H1 (cell line): ENCODE measurements around the gene EFCAB6. TPM values are rescaled to one million over a fixed set of nuclear protein-coding genes. Genes with fewer than 3 reads are reported as not detected.

Source experiments
- CTCF ChIA-PET: fragments of 300-600 bp; sonication (Branson Sonifier 250); formaldehyde crosslinking; loops from one replicate; lab custom pipeline; 2021; ENCODE audit not compliant: partially characterized antibody; lab: Charles Lee
- POLR2A ChIA-PET: fragments of 300-600 bp; sonication (Branson Sonifier 250); formaldehyde crosslinking; loops from one replicate; lab custom pipeline; 2021; ENCODE audit warnings: inconsistent platforms; ENCODE audit not compliant: partially characterized antibody; lab: Charles Lee
- DNase-seq, 2 experiments: peaks; one replicate each; pipeline versions ENCODE4 v3.0.0 to v3.0.0-alpha.2; 2010 to 2022; ENCODE audit warnings: low spot score in 2 of 2, low read depth in 1 of 2, mixed read lengths in 1 of 2
- FAIRE-seq: peaks from 2 replicates; lab custom pipeline; 2011; peaks lifted over from hg19 to GRCh38; lab: Jason Lieb, UNC
- H2AFZ ChIP-seq: 2 replicates; pipeline ENCODE4 v1.8.1; 2012; ENCODE audit warnings: low read length, inconsistent platforms
- H2AK5ac ChIP-seq: 2 replicates; pipeline ENCODE4 v1.6.1; 2013; ENCODE audit warnings: low read depth, low read length
- H2BK120ac ChIP-seq: replicated peaks from 2 replicates; pipeline ENCODE3; 2013; ENCODE audit warnings: low read depth, low read length, inconsistent platforms
- H2BK12ac ChIP-seq: 2 replicates; pipeline ENCODE4 v1.6.1; 2013; ENCODE audit warnings: low read depth, low read length
- H2BK15ac ChIP-seq: 2 replicates; pipeline ENCODE4 v1.6.1; 2013; ENCODE audit warnings: low read length
- H2BK20ac ChIP-seq: 2 replicates; pipeline ENCODE4 v1.6.1; 2013; ENCODE audit warnings: low read length
- H2BK5ac ChIP-seq: 2 replicates; pipeline ENCODE4 v1.6.1; 2013; ENCODE audit warnings: low read depth, low read length
- H3K14ac ChIP-seq: 2 replicates; pipeline ENCODE4 v1.6.1; 2013; ENCODE audit warnings: inconsistent platforms; ENCODE audit not compliant: insufficient read length
- H3K18ac ChIP-seq: 2 replicates; pipeline ENCODE4 v1.6.1; 2013; ENCODE audit warnings: low read length; ENCODE audit errors: extremely low read depth
- H3K23ac ChIP-seq: 2 replicates; pipeline ENCODE4 v1.6.1; 2013; ENCODE audit warnings: inconsistent platforms; ENCODE audit not compliant: insufficient read length
- H3K23me2 ChIP-seq: 2 replicates; pipeline ENCODE4 v1.6.1; 2013; ENCODE audit warnings: low read depth, low read length
- H3K27ac ChIP-seq: 2 replicates; pipeline ENCODE4 v1.6.1; 2011; ENCODE audit warnings: low read depth, low read length, inconsistent platforms
- H3K27me3 ChIP-seq, 4 experiments: replicated peaks in 1 of 4; 1 replicate in 1 of 4; 2 replicates in 3 of 4; pipeline versions ENCODE4 v1.6.1 to v1.8.1; 2011 to 2013; ENCODE audit warnings: low read length in 3 of 4, mild to moderate bottlenecking in 3 of 4, inconsistent platforms in 2 of 4, mixed read lengths in 2 of 4, moderate library complexity in 1 of 4; ENCODE audit not compliant: control insufficient read depth in 3 of 4, insufficient read depth in 3 of 4; ENCODE audit errors: extremely low read depth in 1 of 4
- H3K36me3 ChIP-seq, 4 experiments: 2 replicates each; pipeline versions ENCODE4 v1.6.1 to v1.8.1; 2011 to 2013; ENCODE audit warnings: mild to moderate bottlenecking in 4 of 4, low read length in 3 of 4, moderate library complexity in 2 of 4, control low read depth in 1 of 4, inconsistent platforms in 1 of 4; ENCODE audit not compliant: insufficient read depth in 4 of 4, control insufficient read depth in 2 of 4
- H3K4ac ChIP-seq: replicated peaks from 2 replicates; pipeline ENCODE3; 2013; ENCODE audit warnings: low read length, low read depth, mixed read lengths, inconsistent platforms; ENCODE audit not compliant: insufficient read length
- H3K4me1 ChIP-seq, 4 experiments: replicated peaks in 1 of 4; 1 replicate in 1 of 4; 2 replicates in 3 of 4; pipeline versions ENCODE4 v1.6.1 to v1.8.1; 2011 to 2013; ENCODE audit warnings: low read length in 3 of 4, inconsistent platforms in 2 of 4, mixed read lengths in 1 of 4; ENCODE audit not compliant: insufficient read depth in 4 of 4, control insufficient read depth in 3 of 4
- H3K4me2 ChIP-seq, 2 experiments: 2 replicates each; pipeline versions ENCODE4 v1.6.1 to v1.8.1; 2011 to 2013; ENCODE audit warnings: low read depth in 2 of 2, low read length in 2 of 2, control low read depth in 1 of 2, inconsistent platforms in 1 of 2, mild to moderate bottlenecking in 1 of 2; ENCODE audit not compliant: insufficient read depth in 1 of 2
- H3K4me3 ChIP-seq, 4 experiments: fragments of 200-600, 300-600 bp in 1 of 4; sonication (generic), shearing (Covaris generic), sonication (Bioruptor Twin) in 1 of 4; 2 replicates each; pipeline versions ENCODE4 v1.5.1 to v1.8.1; 2011 to 2016; ENCODE audit warnings: low read length in 4 of 4, low read depth in 3 of 4, control low read depth in 2 of 4, inconsistent platforms in 2 of 4, mild to moderate bottlenecking in 2 of 4, mixed read lengths in 1 of 4, moderate library complexity in 1 of 4; ENCODE audit not compliant: insufficient read depth in 2 of 4; ENCODE audit errors: extremely low read depth in 1 of 4
- H3K56ac ChIP-seq: replicated peaks from 2 replicates; pipeline ENCODE3; 2013; ENCODE audit warnings: low read depth, mild to moderate bottlenecking, mixed read lengths, low read length, inconsistent platforms; ENCODE audit not compliant: insufficient read length
- H3K79me1 ChIP-seq: 2 replicates; pipeline ENCODE4 v1.6.1; 2013; ENCODE audit warnings: low read depth, low read length, control low read depth
- H3K79me2 ChIP-seq, 2 experiments: 2 replicates each; pipeline versions ENCODE4 v1.6.1 to v1.8.1; 2012 to 2013; ENCODE audit warnings: low read length in 2 of 2, mild to moderate bottlenecking in 2 of 2, inconsistent platforms in 1 of 2; ENCODE audit not compliant: insufficient read depth in 2 of 2, control insufficient read depth in 1 of 2
- H3K9ac ChIP-seq, 4 experiments: replicated peaks in 1 of 4; 1 replicate in 1 of 4; 2 replicates in 3 of 4; pipeline versions ENCODE4 v1.6.1 to v1.8.1; 2011 to 2013; ENCODE audit warnings: low read depth in 3 of 4, low read length in 3 of 4, control low read depth in 2 of 4, mild to moderate bottlenecking in 2 of 4, moderate library complexity in 2 of 4, inconsistent platforms in 1 of 4; ENCODE audit errors: extremely low read depth in 1 of 4
- H3K9me3 ChIP-seq, 2 experiments: 2 replicates each; pipeline versions ENCODE4 v1.6.1 to v1.8.1; 2012 to 2013; ENCODE audit warnings: mild to moderate bottlenecking in 2 of 2, moderate library complexity in 2 of 2, control low read depth in 1 of 2, inconsistent platforms in 1 of 2, low read depth in 1 of 2, low read length in 1 of 2, mixed read lengths in 1 of 2; ENCODE audit not compliant: insufficient read depth in 2 of 2
- H4K20me1 ChIP-seq, 2 experiments: replicated peaks in 1 of 2; 2 replicates each; pipeline versions ENCODE3 to v1.8.1; 2011 to 2013; ENCODE audit warnings: inconsistent platforms in 2 of 2, low read length in 2 of 2, mild to moderate bottlenecking in 1 of 2; ENCODE audit not compliant: insufficient read depth in 2 of 2, control insufficient read depth in 1 of 2
- H4K5ac ChIP-seq: 2 replicates; pipeline ENCODE4 v1.6.1; 2013; ENCODE audit warnings: low read length, low read depth, mixed read lengths, inconsistent platforms; ENCODE audit not compliant: insufficient read length
- H4K8ac ChIP-seq: 2 replicates; pipeline ENCODE4 v1.8.0; 2013; ENCODE audit warnings: mild to moderate bottlenecking, moderate library complexity, low read length, inconsistent platforms; ENCODE audit not compliant: insufficient read depth; ENCODE audit errors: extremely low read depth
- H4K91ac ChIP-seq: replicated peaks from 2 replicates; pipeline ENCODE3; 2013; ENCODE audit warnings: low read length, mixed read lengths, inconsistent platforms; ENCODE audit not compliant: insufficient read length
- BACH1 ChIP-seq: IDR thresholded peaks from 2 replicates; pipeline ENCODE4 v1.6.1; 2012; ENCODE audit warnings: low read length, improper control_type of control experiment
- BCL11A ChIP-seq, 2 experiments: IDR thresholded peaks; one replicate each; pipeline ENCODE4 v1.6.1; 2011; ENCODE audit warnings: low read depth in 2 of 2, low read length in 2 of 2, mild to moderate bottlenecking in 2 of 2
- CHD2 ChIP-seq: IDR thresholded peaks from 2 replicates; pipeline ENCODE4 v1.6.1; 2012; ENCODE audit warnings: low read length, improper control_type of control experiment
- EGR1 ChIP-seq: IDR thresholded peaks from 2 replicates; pipeline ENCODE4 v1.6.1; 2011; ENCODE audit warnings: low read depth, low read length, borderline replicate concordance
- GABPA ChIP-seq: IDR thresholded peaks from 2 replicates; pipeline ENCODE4 v1.6.1; 2011; ENCODE audit warnings: mild to moderate bottlenecking, low read length, moderate library complexity, borderline replicate concordance; ENCODE audit not compliant: insufficient read depth
- HDAC6 ChIP-seq: IDR thresholded peaks from one replicate; pipeline ENCODE4 v1.7.1; 2012; ENCODE audit warnings: low read depth, mild to moderate bottlenecking, inconsistent platforms, low read length, moderate library complexity
- PHF8 ChIP-seq: fragments of 200-600 bp; sonication (generic); conservative IDR thresholded peaks from 2 replicates; pipeline ENCODE4 v1.7.1; 2012; ENCODE audit warnings: low read depth, mild to moderate bottlenecking, inconsistent platforms, low read length, moderate library complexity
- RNF2 ChIP-seq: fragments of 200-900, 300-1000 bp; sonication (generic); IDR thresholded peaks from 2 replicates; pipeline ENCODE4 v1.7.1; 2016; ENCODE audit warnings: borderline replicate concordance, low read depth, mild to moderate bottlenecking, antibody characterized with exemption, low read length; ENCODE audit not compliant: poor library complexity, severe bottlenecking; ENCODE audit errors: missing control alignments
- SP4 ChIP-seq: IDR thresholded peaks from 2 replicates; pipeline ENCODE4 v1.6.1; 2012; ENCODE audit warnings: low read length, inconsistent platforms
- WGBS, 2 experiments: shearing (Covaris generic) in 1 of 2; methylation state at CpG; one replicate each; pipeline versions ENCODE4 v1.1.6 to v1.1.7; 2013 to 2015; ENCODE audit warnings: low lambda C conversion rate in 2 of 2, mixed read lengths in 2 of 2, inconsistent platforms in 1 of 2, low coverage in 1 of 2, missing lambda C conversion rate in 1 of 2; ENCODE audit not compliant: insufficient replicate concordance in 2 of 2, insufficient coverage in 1 of 2, insufficient read length in 1 of 2; ENCODE audit errors: extremely low coverage in 1 of 2, missing lambda C conversion rate in 1 of 2; 5-methylcytosine and 5-hydroxymethylcytosine counted together
- polyA plus RNA-seq, 7 experiments: library from polyadenylated mRNA; depleted of rRNA in 3 of 7; stranded (reverse) in 5 of 7; unstranded in 2 of 7; fragments of >200 nt in 5 of 7; fragments of 200-250 nt in 2 of 7; gene quantifications; 1 replicate in 5 of 7; 2 replicates in 1 of 7; 4 replicates in 1 of 7; pipeline versions ENCODE4 v1.2.1 to v1.2.3, GENCODE V29; 2011 to 2013; ENCODE audit warnings: missing spikeins in 2 of 7, mixed read lengths in 2 of 7
- total RNA-seq: library from RNA; stranded (reverse); fragmentation: NEBNext Ultra II Directional; extraction: Animal tissue kit (Norgen Biotek cat#: 25700); gene quantifications from 2 replicates; pipeline ENCODE4 v1.2.1, GENCODE V29; 2021

The EFCAB6 gene
- total and polyA plus RNA-seq, 2 of the 8 experiments (the other 6 are each of a cell fraction or from before 2014, with no cell fraction given): 0.32 to 1.7 TPM

GRCh38 chr22:43667656-43668055, 144.4 kb downstream of the EFCAB6 start:
- Histone ChIP-seq H3K23me2 (0 out of 2 replicates have a peak, but pooled peaks cover 3% of the 10 kb centered on the region), H2BK120ac (no peak overlapping the region), H2BK5ac (no peak overlapping the region), H3K36me3 (no peaks in the 10 kb centered on the region), H3K27me3 (no peaks in the 10 kb centered on the region), H3K27ac (no peak overlapping the region), H3K79me1 (no peaks in the 10 kb centered on the region), H2BK15ac (no peak overlapping the region), H2BK12ac (no peak overlapping the region)
- POLR2A ChIA-PET: no interaction called here
- no peak for DNase-seq
- WGBS, 2 experiments: 98% methylated on average over 8 of the region's 8 CpGs; no CpG with 5 or more reads in 1 of the 2 experiments
- TF ChIP-seq BCL11A (IDR thresholded peaks at IDR 0.05; ENCODE audit: low read depth in 2 of 2, low read length in 2 of 2): no peak
- no peak for TF ChIP-seq PHF8
- no peak for TF ChIP-seq HDAC6
- no peak for TF ChIP-seq SP4
- no peak for TF ChIP-seq RNF2
- TF ChIP-seq GABPA: no peak
- no peak for TF ChIP-seq BACH1
- TF ChIP-seq EGR1: no peak
- no peak for TF ChIP-seq CHD2
- TF ChIP-seq, all 59 proteins: peak for 0
- Histone ChIP-seq H3K4me1 (no peaks in the 10 kb centered on the region), H2BK20ac (no peak overlapping the region), H3K79me2 (no peaks in the 10 kb centered on the region), H4K20me1 (no peaks in the 10 kb centered on the region), H4K5ac (no peak overlapping the region), H3K9me3 (no peaks in the 10 kb centered on the region), H3K4ac (no peak overlapping the region), H3K4me3 (no peak overlapping the region), H3K9ac (no peak overlapping the region), H3K4me2 (no peak overlapping the region), H3K18ac (no peak overlapping the region), H3K14ac (no peak overlapping the region), H3K56ac (no peak overlapping the region), H2AK5ac (no peak overlapping the region), H4K91ac (no peak overlapping the region), H4K8ac (no peak overlapping the region), H2AFZ (no peak overlapping the region), H3K23ac (no peak overlapping the region)
- CTCF ChIA-PET: interaction anchor here (1.0 to 1.7 kb wide), 5 partner anchors 9 to 283 kb away, joined by 3 to 4 read pairs (median 4); no protein-coding TSS in a partner anchor
- FAIRE-seq: no peak
